Iris pigment epithelial cell (primary cell): ENCODE measurements around the gene MRPL53.
"Not testable (repeated sequence)": the region's sequence is repeated elsewhere in the genome, so short reads cannot be mapped to it uniquely, and the experiment has no call there.

Source experiments
- DNase-seq: peaks from one replicate; pipeline ENCODE4 v3.0.0-alpha.2; 2011; ENCODE audit warnings: low read depth

Gene MRPL53

GRCh38 chr2:74482801-74483674 is 10.6 kb upstream of the MRPL53 start, which contains the start of the genes CCDC142 and TTC31:
Gene CCDC142 (minus strand): TSS chr2:74482998. CDS start chr2:74482837, 161 bp downstream.
Gene TTC31 (plus strand): TSS chr2:74483081. CDS start chr2:74483096, 15 bp downstream.
- DNase-seq = peak; percentile 96

GRCh38 chr2:74481961-74482800 is 9.7 kb upstream of the MRPL53 start:
- DNase-seq = no peak

GRCh38 chr2:74481431-74481830 is 9.0 kb upstream of the MRPL53 start:
- no peak for DNase-seq

GRCh38 chr2:74474899-74475298 is 2.4 kb upstream of the MRPL53 start:
- no peak for DNase-seq

GRCh38 chr2:74474481-74474880 is 2.0 kb upstream of the MRPL53 start:
- DNase-seq = no peak

- no peak for DNase-seq
Observed at GRCh38 chr2:74472945-74473258, 422 bp upstream of the MRPL53 start.

- DNase-seq = no peak
Observed at GRCh38 chr2:74471332-74472065, 981 bp downstream of the MRPL53 start.

GRCh38 chr2:74470742-74471141 is 1.7 kb downstream of the MRPL53 start:
- not testable (repeated sequence) for DNase-seq

- DNase-seq = no peak
Observed at GRCh38 chr2:74464406-74464805, 8.1 kb downstream of the MRPL53 start.

GRCh38 chr2:74462786-74463105 is 9.7 kb downstream of the MRPL53 start:
- DNase-seq = no peak

GRCh38 chr2:74462054-74462785 is 10.3 kb downstream of the MRPL53 start:
- no peak for DNase-seq

GRCh38 chr2:74461187-74462053 is 11.1 kb downstream of the MRPL53 start:
- DNase-seq = no peak

- DNase-seq = not testable (repeated sequence)
Observed at GRCh38 chr2:74460187-74460586, 12.3 kb downstream of the MRPL53 start.

GRCh38 chr2:74459503-74460118 is 12.9 kb downstream of the MRPL53 start:
- not testable (repeated sequence) for DNase-seq

GRCh38 chr2:74458938-74459363 is 13.5 kb downstream of the MRPL53 start:
- DNase-seq = no peak

GRCh38 chr2:74458132-74458937 is 14.1 kb downstream of the MRPL53 start, which contains the start of gene WBP1:
Gene WBP1 (plus strand): TSS chr2:74458438. CDS start chr2:74458603, 165 bp downstream.
- DNase-seq = peak; percentile 100

- DNase-seq = no peak
Observed at GRCh38 chr2:74457549-74458131, 14.8 kb downstream of the MRPL53 start.

- DNase-seq = peak; percentile 53
Observed at GRCh38 chr2:74457129-74457548, 15.3 kb downstream of the MRPL53 start.
